ENCODE results near the gene MRPL23.

The MRPL23 gene

DNA sequence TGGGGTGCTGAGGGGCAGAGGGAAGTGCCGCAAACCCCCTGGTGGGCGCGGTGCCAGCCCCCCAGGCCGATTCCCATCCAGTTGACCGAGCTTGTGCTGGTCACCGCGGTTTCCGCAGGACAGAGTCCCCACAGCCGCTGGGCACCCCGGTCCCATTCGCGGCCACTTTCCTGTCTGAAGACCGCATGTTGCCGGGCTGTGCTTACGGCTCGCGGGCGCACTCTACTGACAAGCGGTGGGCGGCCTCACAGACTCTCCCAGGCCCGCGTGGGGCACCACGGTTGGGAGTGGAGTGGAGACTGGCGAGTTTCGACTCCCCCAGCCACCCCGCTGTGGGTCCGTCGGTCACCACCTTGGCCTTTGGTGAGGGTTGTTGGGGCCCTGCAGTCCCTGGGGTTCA lies 51.2 kb downstream of the MRPL23 start:
- no peak for DNase-seq

DNA sequence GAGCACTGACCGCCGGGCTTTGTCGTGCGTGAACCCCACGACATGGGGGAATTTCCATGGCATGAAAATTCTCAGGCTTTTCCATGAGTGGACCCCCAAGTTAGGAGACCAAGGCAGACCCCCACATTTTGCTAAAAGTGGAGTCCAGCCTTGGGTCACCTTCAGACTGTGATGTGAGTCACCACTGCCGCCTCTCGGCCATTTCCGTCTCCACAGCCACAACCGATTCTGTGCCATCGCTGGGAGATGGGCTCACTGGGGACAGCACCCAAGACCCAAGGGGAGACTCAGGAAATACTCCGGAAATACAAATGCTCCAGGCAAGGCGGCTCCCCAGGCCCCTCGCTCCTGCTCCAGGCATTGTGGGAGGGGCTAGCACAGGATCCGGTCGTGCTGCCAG lies 51.7 kb downstream of the MRPL23 start:
- DNase-seq = no peak

DNA sequence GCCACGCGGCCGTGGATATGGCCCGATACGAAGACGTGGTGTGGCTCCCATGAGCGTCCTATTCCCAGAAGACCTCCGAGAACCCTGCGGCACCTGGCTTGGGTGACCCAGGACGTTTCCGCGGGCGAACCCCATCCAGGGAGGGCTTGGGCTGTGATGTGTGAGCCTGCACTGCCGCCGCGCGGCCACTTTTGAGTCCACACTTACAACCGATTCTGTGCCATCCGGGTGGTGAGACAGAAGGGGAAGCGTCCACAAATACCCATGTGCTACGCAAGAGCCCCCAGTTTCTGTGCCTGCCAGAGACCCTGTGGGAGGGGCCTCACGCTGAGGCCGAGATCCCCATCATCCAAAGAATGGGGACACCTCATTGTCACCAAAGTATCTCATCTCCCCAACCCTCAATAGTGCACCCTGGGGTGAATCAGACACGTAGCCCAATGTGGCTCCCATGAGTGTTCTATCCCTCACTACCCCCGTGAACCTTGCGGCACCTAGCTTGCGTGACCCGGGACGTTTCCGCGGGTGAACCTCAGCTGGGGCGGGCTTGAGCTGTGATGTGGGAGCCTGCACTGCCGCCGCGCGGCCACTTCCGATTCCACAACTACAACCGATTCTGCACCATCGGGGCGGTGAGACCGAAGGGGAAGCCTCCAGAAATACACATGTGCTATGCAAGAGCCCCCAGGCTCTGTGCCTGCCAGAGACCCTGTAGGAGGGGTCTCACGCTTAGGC lies 55.1 kb downstream of the MRPL23 start:
- DNase-seq = no peak

DNA sequence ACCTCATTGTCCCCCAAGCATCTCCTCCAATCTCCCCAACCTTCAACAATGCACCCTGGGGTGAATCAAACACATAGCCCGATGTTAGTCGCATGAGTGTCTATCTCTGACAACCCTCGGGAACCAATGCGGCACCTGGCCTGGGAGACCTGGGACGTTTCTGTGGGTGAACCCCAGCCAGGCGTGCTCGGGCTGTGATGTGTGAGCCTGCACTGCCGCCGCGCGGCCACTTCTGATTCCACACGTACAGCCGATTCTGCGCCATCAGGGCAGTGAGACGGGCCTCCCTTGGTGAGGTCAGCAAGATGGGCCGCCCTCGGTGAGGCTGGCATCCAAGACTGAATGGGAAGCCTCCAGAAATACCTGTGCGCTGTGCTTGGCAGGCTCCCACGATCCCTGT lies 55.7 kb downstream of the MRPL23 start:
- DNase-seq = no peak

DNA sequence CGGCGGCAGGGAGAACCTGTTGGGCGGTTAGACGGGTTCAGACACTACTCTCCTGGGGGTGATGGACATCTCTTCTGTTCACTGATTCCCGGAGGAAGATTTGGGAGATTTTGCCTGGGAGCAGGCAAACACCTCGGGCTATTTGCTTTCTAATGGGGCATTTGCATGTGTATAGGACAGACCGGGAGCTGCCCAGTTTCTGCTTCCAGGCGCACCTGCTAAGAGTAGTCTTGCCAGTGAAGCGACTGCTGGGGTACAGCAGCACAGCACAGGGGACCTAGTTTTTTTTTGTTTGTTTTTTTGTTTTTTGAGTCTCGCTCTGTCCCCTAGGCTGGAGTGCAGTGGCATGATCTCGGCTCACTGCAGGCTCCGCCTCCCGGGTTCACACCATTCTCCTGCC lies 57.3 kb downstream of the MRPL23 start:
- no peak for DNase-seq
